Lower lobe of right lung (tissue), 2 donors: ENCODE measurements around the gene ATG16L1. TPM values are rescaled to one million over a fixed set of nuclear protein-coding genes. Genes with fewer than 3 reads are reported as not detected.

Experiments used
- ATAC-seq, 2 donors: fragments of 200-7000 bp; cut with Tn5 transposase; one replicate each; pipeline ENCODE4 v1.9.1; 2020 to 2022; ENCODE audit warnings: mild to moderate bottlenecking in 2 of 2, moderate library complexity in 2 of 2
- DNase-seq: peaks from one replicate; pipeline ENCODE4 v3.0.0-alpha.2; 2020
- H3K27ac ChIP-seq: fragments of 200-600 bp; one replicate; pipeline ENCODE4 v1.8.0; 2022
- H3K27me3 ChIP-seq: fragments of 200-600 bp; one replicate; pipeline ENCODE4 v1.8.0; 2022; ENCODE audit warnings: low read depth
- H3K36me3 ChIP-seq: fragments of 200-600 bp; one replicate; pipeline ENCODE4 v1.8.0; 2022; ENCODE audit warnings: mild to moderate bottlenecking
- H3K4me1 ChIP-seq: fragments of 200-600 bp; one replicate; pipeline ENCODE4 v1.8.0; 2022
- H3K4me3 ChIP-seq: fragments of 200-600 bp; one replicate; pipeline ENCODE4 v1.8.0; 2022; ENCODE audit warnings: mild to moderate bottlenecking
- H3K9me3 ChIP-seq: fragments of 200-600 bp; one replicate; pipeline ENCODE4 v1.8.0; 2022
- intact Hi-C: fragments of 100-400 bp; cut with DNase I; formaldehyde crosslinking; loops from one replicate; pipeline ENCODE4 v1.11.0; 2022
- total RNA-seq: library from RNA; stranded (reverse); fragmentation: NEBNext Ultra II Directional; extraction: Animal tissue kit (Norgen Biotek cat#: 25700); gene quantifications from one replicate; pipeline ENCODE4 v1.2.1, GENCODE V29; 2021
- TF ChIP-seq, protein P1 (sequence below): fragments of 200-600 bp; IDR thresholded peaks from one replicate; pipeline ENCODE4 v1.8.0; 2022; ENCODE audit warnings: antibody characterized with exemption, mild to moderate bottlenecking
- donor health status: DM: no; HTN: yes; CAD: no; lungs with severe emphysema.

The ATG16L1 gene
- total RNA-seq, 1 donor from 2014 or later: 21.4 TPM

DNA sequence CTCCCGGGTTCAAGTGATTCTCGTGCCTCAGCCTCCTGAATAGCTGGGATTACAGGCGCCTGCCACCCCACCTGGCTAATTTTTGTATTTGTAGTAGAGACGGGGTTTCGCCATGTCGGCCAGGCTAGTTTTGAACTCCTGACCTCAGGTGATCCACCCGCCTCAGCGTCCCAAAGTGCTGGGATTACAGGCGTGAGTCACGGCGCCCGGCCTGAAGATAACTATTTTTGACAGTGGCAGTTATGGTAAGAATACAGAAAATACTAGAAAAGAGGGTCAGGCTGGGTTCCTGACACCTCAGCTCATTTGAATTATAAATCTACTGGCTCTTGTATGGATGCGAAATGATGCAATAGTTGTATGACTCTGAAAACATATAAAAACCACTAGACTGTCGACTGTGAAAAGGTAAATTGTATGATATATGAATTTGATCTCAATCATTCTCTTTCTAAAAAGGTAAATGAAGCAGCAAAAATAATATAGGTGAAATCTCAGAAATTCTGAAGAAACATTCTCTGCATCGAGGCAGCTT lies 91.8 kb downstream of the ATG16L1 start:
- DNase-seq (no peak), ATAC-seq (no peak)

More for the DNA sequence above, 91.8 kb downstream of the ATG16L1 start:
- TF ChIP-seq, protein P1, sequence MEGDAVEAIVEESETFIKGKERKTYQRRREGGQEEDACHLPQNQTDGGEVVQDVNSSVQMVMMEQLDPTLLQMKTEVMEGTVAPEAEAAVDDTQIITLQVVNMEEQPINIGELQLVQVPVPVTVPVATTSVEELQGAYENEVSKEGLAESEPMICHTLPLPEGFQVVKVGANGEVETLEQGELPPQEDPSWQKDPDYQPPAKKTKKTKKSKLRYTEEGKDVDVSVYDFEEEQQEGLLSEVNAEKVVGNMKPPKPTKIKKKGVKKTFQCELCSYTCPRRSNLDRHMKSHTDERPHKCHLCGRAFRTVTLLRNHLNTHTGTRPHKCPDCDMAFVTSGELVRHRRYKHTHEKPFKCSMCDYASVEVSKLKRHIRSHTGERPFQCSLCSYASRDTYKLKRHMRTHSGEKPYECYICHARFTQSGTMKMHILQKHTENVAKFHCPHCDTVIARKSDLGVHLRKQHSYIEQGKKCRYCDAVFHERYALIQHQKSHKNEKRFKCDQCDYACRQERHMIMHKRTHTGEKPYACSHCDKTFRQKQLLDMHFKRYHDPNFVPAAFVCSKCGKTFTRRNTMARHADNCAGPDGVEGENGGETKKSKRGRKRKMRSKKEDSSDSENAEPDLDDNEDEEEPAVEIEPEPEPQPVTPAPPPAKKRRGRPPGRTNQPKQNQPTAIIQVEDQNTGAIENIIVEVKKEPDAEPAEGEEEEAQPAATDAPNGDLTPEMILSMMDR: no peak
- Histone ChIP-seq H3K36me3 (no peaks in the 10 kb centered on the region), H3K4me1 (no peaks in the 10 kb centered on the region), H3K4me3 (no peak overlapping the region), H3K9me3 (no peaks in the 10 kb centered on the region), H3K27ac (no peak overlapping the region), H3K27me3 (no peaks in the 10 kb centered on the region)
- intact Hi-C loops: no loop called here

Other genes with a start within 250 kb of the ATG16L1 start
- gene NGEF, start 238.4 kb upstream of the ATG16L1 start, total RNA-seq: 1.7 TPM
- not detected for gene NEU2, start 219.0 kb upstream of the ATG16L1 start, total RNA-seq
- 32.0 TPM for gene INPP5D, start 191.3 kb upstream of the ATG16L1 start, total RNA-seq
- gene SAG, start 56.1 kb downstream of the ATG16L1 start, total RNA-seq: not detected
- gene DGKD, start 102.8 kb downstream of the ATG16L1 start, total RNA-seq: 69.3 TPM